ENCODE data around the gene ILF3. TPM values are rescaled to one million over a fixed set of nuclear protein-coding genes. Genes with fewer than 3 reads are reported as not detected.

The ILF3 gene
- total RNA-seq, 4 donors from 2014 or later = 67.3 to 88.2 (median 76.6) TPM

GRCh38 chr19:10631874-10632273 lies 22.3 kb upstream of the ILF3 start:
- ATAC-seq (no peak), DNase-seq (no peak)
- intact Hi-C loops (cut with DNase I; ENCODE audit: low total_unique reads) = no loop called here
- Histone ChIP-seq H3K36me3 (peaks cover 0 to 84% of the 10 kb centered on the region in 2 donors), H3K27ac (no peak overlapping the region), H3K4me3 (no peak overlapping the region), H3K4me1 (peaks cover 0 to 4% of the 10 kb centered on the region in 2 donors), H3K27me3 (no peaks in the 10 kb centered on the region), H3K9me3 (no peaks in the 10 kb centered on the region)
- in situ Hi-C loops (cut with MboI; ENCODE audit: low sequenced_read_pairs in 4 of 4) = no loop called here
- TF ChIP-seq POLR2A (IDR thresholded peaks at IDR 0.05) (no peak), CTCF (IDR thresholded peaks at IDR 0.05 in 4 of 5, conservative IDR thresholded peaks at IDR 0.05 in 1 of 5) (no peak)

GRCh38 chr19:10634430-10634829 lies 19.7 kb upstream of the ILF3 start:
- in situ Hi-C loops (cut with MboI; ENCODE audit: low sequenced_read_pairs in 4 of 4) (no loop called here), intact Hi-C loops (cut with DNase I; ENCODE audit: low total_unique reads) (no loop called here)
- no peaks in the 10 kb centered on the region for H3K27me3 ChIP-seq
- H3K36me3 ChIP-seq = peaks cover 0 to 90% of the 10 kb centered on the region in 2 donors
- ATAC-seq (no peak), DNase-seq (no peak)
- H3K27ac ChIP-seq = no peak overlapping the region
- H3K4me1 ChIP-seq = peaks cover 3 to 4% of the 10 kb centered on the region in 2 donors
- H3K9me3 ChIP-seq = no peaks in the 10 kb centered on the region
- no peak overlapping the region for H3K4me3 ChIP-seq
- TF ChIP-seq CTCF (IDR thresholded peaks at IDR 0.05 in 4 of 5, conservative IDR thresholded peaks at IDR 0.05 in 1 of 5) (no peak), POLR2A (IDR thresholded peaks at IDR 0.05) (no peak)

GRCh38 chr19:10634963-10635362 lies 19.2 kb upstream of the ILF3 start:
- intact Hi-C loops (cut with DNase I; ENCODE audit: low total_unique reads) (no loop called here), in situ Hi-C loops (cut with MboI; ENCODE audit: low sequenced_read_pairs in 4 of 4) (no loop called here)
- no peak overlapping the region for H3K27ac ChIP-seq
- peaks cover 0 to 90% of the 10 kb centered on the region in 2 donors for H3K36me3 ChIP-seq
- DNase-seq (no peak), ATAC-seq (no peak)
- H3K9me3 ChIP-seq = no peaks in the 10 kb centered on the region
- H3K4me3 ChIP-seq = no peak overlapping the region
- H3K4me1 ChIP-seq = peaks cover 7% of the 10 kb centered on the region in 2 donors
- no peaks in the 10 kb centered on the region for H3K27me3 ChIP-seq
- TF ChIP-seq CTCF (IDR thresholded peaks at IDR 0.05 in 4 of 5, conservative IDR thresholded peaks at IDR 0.05 in 1 of 5) = no peak
- no peak for TF ChIP-seq POLR2A (IDR thresholded peaks at IDR 0.05)

- no peak for ATAC-seq
- TF ChIP-seq POLR2A (IDR thresholded peaks at IDR 0.05) (no peak), CTCF (IDR thresholded peaks at IDR 0.05 in 4 of 5, conservative IDR thresholded peaks at IDR 0.05 in 1 of 5) (no peak)
- H3K4me1 ChIP-seq = peaks cover 7% of the 10 kb centered on the region in 2 donors
Measured at GRCh38 chr19:10636304-10636972, 17.7 kb upstream of the ILF3 start.

More at GRCh38 chr19:10636304-10636972, 17.7 kb upstream of the ILF3 start:
- Histone ChIP-seq H3K27ac (peak overlapping the region in 1 of 4 donors; percentile 52), H3K4me3 (no peak overlapping the region), H3K36me3 (peaks cover 0 to 91% of the 10 kb centered on the region in 2 donors), H3K27me3 (no peaks in the 10 kb centered on the region), H3K9me3 (no peaks in the 10 kb centered on the region)
- intact Hi-C loops (cut with DNase I; ENCODE audit: low total_unique reads) (no loop called here), in situ Hi-C loops (cut with MboI; ENCODE audit: low sequenced_read_pairs in 4 of 4) (no loop called here)
- DNase-seq = no peak

Data from gastrocnemius medialis (tissue), 4 donors.